Astrocyte of the spinal cord (primary cell): ENCODE results near the gene DKK1.

Experiments used
- DNase-seq: peaks from one replicate; pipeline ENCODE4 v3.0.0; 2011; ENCODE audit warnings: low read depth, low spot score
- H3K4me3 ChIP-seq: 2 replicates; pipeline ENCODE4 v1.5.1; 2011; ENCODE audit warnings: low read depth, mild to moderate bottlenecking, low read length, moderate library complexity
- CTCF ChIP-seq: IDR thresholded peaks from 2 replicates; pipeline ENCODE4 v1.5.1; 2012; ENCODE audit warnings: low read depth, mild to moderate bottlenecking, low read length, inconsistent platforms
- in situ Hi-C: cut with HindIII; loops from 2 replicates; pipeline ENCODE4 v1.10.0; 2017; ENCODE audit warnings: low sequenced_read_pairs

DKK1 gene

GRCh38 chr10:52326382-52326781 lies 12.3 kb downstream of the DKK1 start:
- H3K4me3 ChIP-seq = no peak overlapping the region
- TF ChIP-seq CTCF = no peak
- DNase-seq = no peak
- in situ Hi-C loops = no loop called here

- in situ Hi-C loops = no loop called here
- DNase-seq = no peak
- no peak overlapping the region for H3K4me3 ChIP-seq
- TF ChIP-seq CTCF = no peak
Observed at GRCh38 chr10:52331638-52332364, 17.7 kb downstream of the DKK1 start.

- DNase-seq = no peak
- in situ Hi-C loops = no loop called here
- no peak for TF ChIP-seq CTCF
- H3K4me3 ChIP-seq = no peak overlapping the region
Observed at GRCh38 chr10:52332815-52333214, 18.7 kb downstream of the DKK1 start.

GRCh38 chr10:52334595-52334994 lies 20.5 kb downstream of the DKK1 start:
- in situ Hi-C loops = no loop called here
- no peak for TF ChIP-seq CTCF
- peak; percentile 52 for DNase-seq
- H3K4me3 ChIP-seq = no peak overlapping the region

GRCh38 chr10:52335665-52336064 lies 21.6 kb downstream of the DKK1 start:
- H3K4me3 ChIP-seq = no peak overlapping the region
- no peak for TF ChIP-seq CTCF
- no peak for DNase-seq
- in situ Hi-C loops = no loop called here

GRCh38 chr10:52337225-52337624 lies 23.1 kb downstream of the DKK1 start:
- DNase-seq = no peak
- H3K4me3 ChIP-seq = no peak overlapping the region
- in situ Hi-C loops = no loop called here
- TF ChIP-seq CTCF = no peak

- in situ Hi-C loops = no loop called here
- H3K4me3 ChIP-seq = no peak overlapping the region
- no peak for TF ChIP-seq CTCF
- DNase-seq = no peak
Observed at GRCh38 chr10:52343439-52343838, 29.4 kb downstream of the DKK1 start.
